Measurements from ENCODE around the gene SIDT2.
"Not testable (repeated sequence)": the region's sequence is repeated elsewhere in the genome, so short reads cannot be mapped to it uniquely, and the experiment has no call there.

Gene SIDT2

GRCh38 chr11:117172724-117173421 lies 5.7 kb upstream of the SIDT2 start:
- no peak for DNase-seq

- no peak for DNase-seq
These were observed 3.4 kb upstream of the SIDT2 start for GRCh38 chr11:117175104-117175503.

GRCh38 chr11:117175781-117176180 lies 2.8 kb upstream of the SIDT2 start:
- no peak for DNase-seq

GRCh38 chr11:117176186-117176585 lies 2.4 kb upstream of the SIDT2 start:
- no peak for DNase-seq

GRCh38 chr11:117177534-117178209 lies 871 bp upstream of the SIDT2 start:
- DNase-seq, result no peak

GRCh38 chr11:117179048-117179999 lies 781 bp downstream of the SIDT2 start:
- peak; percentile 60 for DNase-seq

- DNase-seq, result no peak
These were observed 1.5 kb downstream of the SIDT2 start for GRCh38 chr11:117180020-117180419.

GRCh38 chr11:117180661-117181585 lies 2.4 kb downstream of the SIDT2 start:
- DNase-seq, result peak; percentile 67

GRCh38 chr11:117181586-117182550 lies 3.3 kb downstream of the SIDT2 start:
- DNase-seq, result no peak

GRCh38 chr11:117182551-117182935 lies 4.0 kb downstream of the SIDT2 start:
- DNase-seq, result no peak

- DNase-seq, result not testable (repeated sequence)
These were observed 4.6 kb downstream of the SIDT2 start for GRCh38 chr11:117183178-117183577.

GRCh38 chr11:117183724-117184349 lies 5.3 kb downstream of the SIDT2 start:
- DNase-seq, result no peak

GRCh38 chr11:117185736-117186430 lies 7.3 kb downstream of the SIDT2 start:
- DNase-seq, result no peak

GRCh38 chr11:117186431-117186761 lies 7.9 kb downstream of the SIDT2 start:
- no peak for DNase-seq

- no peak for DNase-seq
These were observed 8.5 kb downstream of the SIDT2 start for GRCh38 chr11:117187007-117187406.

- no peak for DNase-seq
These were observed 8.9 kb downstream of the SIDT2 start for GRCh38 chr11:117187428-117187798.

GRCh38 chr11:117187799-117188481 lies 9.4 kb downstream of the SIDT2 start:
- DNase-seq, result no peak

- DNase-seq, result no peak
These were observed 10.1 kb downstream of the SIDT2 start for GRCh38 chr11:117188620-117189081.

- DNase-seq, result no peak
These were observed 10.8 kb downstream of the SIDT2 start for GRCh38 chr11:117189191-117189940.

Data from eye (tissue), 1 donor.